Nephron progenitor cell (in vitro differentiated cells): ENCODE measurements around the gene PCBP3.
"Not testable (repeated sequence)": the region's sequence is repeated elsewhere in the genome, so short reads cannot be mapped to it uniquely, and the experiment has no call there.

Experiments
- DNase-seq: peaks from one replicate; pipeline ENCODE4 v3.0.0; 2021
- H3K27ac Mint-ChIP-seq: 2 replicates; pipeline ENCODE4 v1.8.0; 2021; ENCODE audit warnings: mild to moderate bottlenecking, moderate library complexity, mixed read lengths
- H3K27me3 Mint-ChIP-seq: 2 replicates; pipeline ENCODE4 v1.8.0; 2021; ENCODE audit warnings: mild to moderate bottlenecking, low read depth, mixed read lengths; ENCODE audit not compliant: poor library complexity
- H3K36me3 Mint-ChIP-seq: 2 replicates; pipeline ENCODE4 v1.8.0; 2021; ENCODE audit warnings: low read depth, mixed read lengths
- H3K4me1 Mint-ChIP-seq: 2 replicates; pipeline ENCODE4 v1.8.0; 2021; ENCODE audit warnings: mixed read lengths
- H3K4me3 Mint-ChIP-seq: 2 replicates; pipeline ENCODE4 v1.8.0; 2021; ENCODE audit warnings: mild to moderate bottlenecking, moderate library complexity, mixed read lengths
- H3K9me3 Mint-ChIP-seq: 2 replicates; pipeline ENCODE4 v1.8.0; 2021; ENCODE audit warnings: mild to moderate bottlenecking, moderate library complexity, mixed read lengths
- CTCF ChIP-seq: fragments of 200-600 bp; sonication (generic); IDR thresholded peaks from 2 replicates; pipeline ENCODE4 v1.5.0; 2021; ENCODE audit warnings: antibody characterized with exemption

The PCBP3 gene

GRCh38 chr21:45641480-45642035 lies 2.0 kb upstream of the PCBP3 start:
- no peak for TF ChIP-seq CTCF
- peaks cover 66% of the 10 kb centered on the region for H3K27me3 Mint-ChIP-seq
- no peaks in the 10 kb centered on the region for H3K4me1 Mint-ChIP-seq
- H3K4me3 Mint-ChIP-seq: peak overlapping the region; percentile 25
- H3K9me3 Mint-ChIP-seq: no peaks in the 10 kb centered on the region
- H3K27ac Mint-ChIP-seq: no peak overlapping the region
- H3K36me3 Mint-ChIP-seq: no peaks in the 10 kb centered on the region
- DNase-seq: no peak

GRCh38 chr21:45642122-45642813 lies 1.3 kb upstream of the PCBP3 start:
- H3K36me3 Mint-ChIP-seq: no peaks in the 10 kb centered on the region
- H3K27ac Mint-ChIP-seq: no peak overlapping the region
- H3K4me1 Mint-ChIP-seq: no peaks in the 10 kb centered on the region
- no peak overlapping the region for H3K4me3 Mint-ChIP-seq
- H3K27me3 Mint-ChIP-seq: peaks cover 69% of the 10 kb centered on the region
- no peaks in the 10 kb centered on the region for H3K9me3 Mint-ChIP-seq
- DNase-seq: peak; percentile 54
- TF ChIP-seq CTCF: no peak

GRCh38 chr21:45644041-45644906 lies 749 bp downstream of the PCBP3 start:
- H3K4me3 Mint-ChIP-seq: peak overlapping the region; percentile 86
- no peaks in the 10 kb centered on the region for H3K4me1 Mint-ChIP-seq
- peaks cover 57% of the 10 kb centered on the region for H3K27me3 Mint-ChIP-seq
- DNase-seq: peak; percentile 41
- H3K9me3 Mint-ChIP-seq: peaks cover 3% of the 10 kb centered on the region
- TF ChIP-seq CTCF: no peak
- no peak overlapping the region for H3K27ac Mint-ChIP-seq
- H3K36me3 Mint-ChIP-seq: no peaks in the 10 kb centered on the region

GRCh38 chr21:45651921-45652320 lies 8.4 kb downstream of the PCBP3 start:
- no peaks in the 10 kb centered on the region for H3K36me3 Mint-ChIP-seq
- no peak overlapping the region for H3K4me3 Mint-ChIP-seq
- peaks cover 7% of the 10 kb centered on the region for H3K9me3 Mint-ChIP-seq
- H3K27me3 Mint-ChIP-seq: peaks cover 26% of the 10 kb centered on the region
- TF ChIP-seq CTCF: no peak
- H3K27ac Mint-ChIP-seq: no peak overlapping the region
- no peak for DNase-seq
- H3K4me1 Mint-ChIP-seq: no peaks in the 10 kb centered on the region

GRCh38 chr21:45655124-45655523 lies 11.6 kb downstream of the PCBP3 start:
- Mint-ChIP-seq H3K9me3 (peaks cover 4% of the 10 kb centered on the region), H3K27ac (no peak overlapping the region), H3K27me3 (peaks cover 16% of the 10 kb centered on the region), H3K4me3 (no peak overlapping the region), H3K36me3 (no peaks in the 10 kb centered on the region), H3K4me1 (no peaks in the 10 kb centered on the region)
- no peak for DNase-seq
- no peak for TF ChIP-seq CTCF

GRCh38 chr21:45656114-45656513 lies 12.6 kb downstream of the PCBP3 start:
- H3K36me3 Mint-ChIP-seq, H3K27ac Mint-ChIP-seq, H3K9me3 Mint-ChIP-seq, H3K4me1 Mint-ChIP-seq, H3K4me3 Mint-ChIP-seq, DNase-seq: not testable (repeated sequence)
- H3K27me3 Mint-ChIP-seq: peaks cover 12% of the 10 kb centered on the region

- H3K9me3 Mint-ChIP-seq: peaks cover 18% of the 10 kb centered on the region
- DNase-seq, H3K4me3 Mint-ChIP-seq, H3K4me1 Mint-ChIP-seq, H3K27me3 Mint-ChIP-seq, H3K27ac Mint-ChIP-seq, H3K36me3 Mint-ChIP-seq: not testable (repeated sequence)
These were observed 18.5 kb downstream of the PCBP3 start for GRCh38 chr21:45661913-45662622.

- not testable (repeated sequence) for H3K4me1 Mint-ChIP-seq, H3K27me3 Mint-ChIP-seq, H3K27ac Mint-ChIP-seq, H3K36me3 Mint-ChIP-seq, DNase-seq, H3K4me3 Mint-ChIP-seq
- H3K9me3 Mint-ChIP-seq: peaks cover 23% of the 10 kb centered on the region
These were observed 19.2 kb downstream of the PCBP3 start for GRCh38 chr21:45662623-45663245.
